Naive thymus-derived CD4-positive, alpha-beta T cell (primary cell): ENCODE results near the gene HDGFL3. TPM values are rescaled to one million over a fixed set of nuclear protein-coding genes. Genes with fewer than 3 reads are reported as not detected.
"Not testable (repeated sequence)": the region's sequence is repeated elsewhere in the genome, so short reads cannot be mapped to it uniquely, and the experiment has no call there.

Experiments
- ATAC-seq: fragments of 150-1000 bp; cut with Tn5 transposase; 2 replicates; pipeline ENCODE4 v1.10.0; 2021; ENCODE audit warnings: mild to moderate bottlenecking, moderate library complexity
- CTCF ChIA-PET: fragments of 350-600 bp; sonication (Branson Sonifier 250); formaldehyde crosslinking; loops from one replicate; lab custom pipeline; 2021; ENCODE audit warnings: antibody characterized with exemption; lab: Charles Lee
- POLR2A ChIA-PET: fragments of 350-600 bp; sonication (Branson Sonifier 250); formaldehyde crosslinking; loops from one replicate; lab custom pipeline; 2021; ENCODE audit warnings: antibody characterized with exemption, inconsistent platforms; lab: Charles Lee
- DNase-seq, 9 donors: peaks; one replicate each; pipeline versions ENCODE4 v3.0.0 to v3.0.0-alpha.2; 2020 to 2022; ENCODE audit warnings: mixed read lengths in 1 of 9
- H3K27ac ChIP-seq: one replicate; pipeline ENCODE4 v1.7.0; 2013; ENCODE audit warnings: mild to moderate bottlenecking, low read depth, low read length, moderate library complexity
- H3K27me3 ChIP-seq, 2 donors: one replicate each; pipeline ENCODE4 v1.7.0; 2013; ENCODE audit warnings: low read length in 2 of 2, mild to moderate bottlenecking in 2 of 2, moderate library complexity in 2 of 2; ENCODE audit not compliant: control insufficient read depth in 2 of 2, insufficient read depth in 2 of 2
- H3K36me3 ChIP-seq, 3 experiments: 1 replicate in 2 of 3; 2 replicates in 1 of 3; pipeline ENCODE4 v1.7.0; 2013; ENCODE audit warnings: low read length in 3 of 3, mild to moderate bottlenecking in 3 of 3, moderate library complexity in 1 of 3; ENCODE audit not compliant: insufficient read depth in 3 of 3, control insufficient read depth in 2 of 3
- H3K4me1 ChIP-seq, 2 donors: one replicate each; pipeline ENCODE4 v1.7.0; 2013; ENCODE audit warnings: low read length in 2 of 2, mild to moderate bottlenecking in 2 of 2, moderate library complexity in 1 of 2; ENCODE audit not compliant: control insufficient read depth in 2 of 2, insufficient read depth in 2 of 2
- H3K4me3 ChIP-seq: 2 replicates; pipeline ENCODE4 v1.7.0; 2013; ENCODE audit warnings: mild to moderate bottlenecking, low read length
- H3K9me3 ChIP-seq, 3 experiments: 1 replicate in 2 of 3; 2 replicates in 1 of 3; pipeline ENCODE4 v1.7.0; 2013; ENCODE audit warnings: low read length in 3 of 3; ENCODE audit not compliant: control insufficient read depth in 2 of 3
- H3K27ac Mint-ChIP-seq, 9 donors: one replicate each; pipeline ENCODE4 v1.8.0; 2020 to 2022; ENCODE audit warnings: mixed read lengths in 9 of 9, mild to moderate bottlenecking in 8 of 9, moderate library complexity in 5 of 9, inconsistent platforms in 2 of 9
- H3K27me3 Mint-ChIP-seq, 5 donors: one replicate each; pipeline ENCODE4 v1.8.0; 2021 to 2022; ENCODE audit warnings: mixed read lengths in 5 of 5, mild to moderate bottlenecking in 1 of 5
- H3K36me3 Mint-ChIP-seq, 5 donors: one replicate each; pipeline ENCODE4 v1.8.0; 2020 to 2022; ENCODE audit warnings: mixed read lengths in 5 of 5, mild to moderate bottlenecking in 3 of 5, inconsistent platforms in 1 of 5
- H3K4me1 Mint-ChIP-seq, 7 donors: one replicate each; pipeline ENCODE4 v1.8.0; 2020 to 2022; ENCODE audit warnings: mixed read lengths in 7 of 7, mild to moderate bottlenecking in 3 of 7, inconsistent platforms in 1 of 7
- H3K4me3 Mint-ChIP-seq, 10 donors: one replicate each; pipeline ENCODE4 v1.8.0; 2020 to 2022; ENCODE audit warnings: mild to moderate bottlenecking in 10 of 10, mixed read lengths in 10 of 10, moderate library complexity in 6 of 10, inconsistent platforms in 2 of 10
- H3K9me3 Mint-ChIP-seq, 11 donors: one replicate each; pipeline ENCODE4 v1.8.0; 2020 to 2022; ENCODE audit warnings: mixed read lengths in 11 of 11, mild to moderate bottlenecking in 4 of 11, inconsistent platforms in 1 of 11, moderate library complexity in 1 of 11
- intact Hi-C, 2 donors: fragments of 100-400 bp; cut with micrococcal nuclease; formaldehyde crosslinking; loops; one replicate each; pipeline ENCODE4 v1.15.1; 2023
- polyA plus RNA-seq, 2 donors: library from polyadenylated mRNA; unstranded; fragments of 300-500 nt; fragmentation: Illumina TruSeq; gene quantifications; one replicate each; pipeline ENCODE4 v1.2.3, GENCODE V29; 2021
- total RNA-seq, 6 experiments: library from RNA in 5 of 6; stranded (reverse) in 5 of 6; gene quantifications; 1 replicate in 5 of 6; 2 replicates in 1 of 6; pipeline ENCODE4 v1.2.3 and lab custom pipeline; 2021 to 2026

The HDGFL3 gene
- total and polyA plus RNA-seq, 7 experiments from 2014 or later, result 2.1 to 50.1 (median 3.6) TPM

DNA sequence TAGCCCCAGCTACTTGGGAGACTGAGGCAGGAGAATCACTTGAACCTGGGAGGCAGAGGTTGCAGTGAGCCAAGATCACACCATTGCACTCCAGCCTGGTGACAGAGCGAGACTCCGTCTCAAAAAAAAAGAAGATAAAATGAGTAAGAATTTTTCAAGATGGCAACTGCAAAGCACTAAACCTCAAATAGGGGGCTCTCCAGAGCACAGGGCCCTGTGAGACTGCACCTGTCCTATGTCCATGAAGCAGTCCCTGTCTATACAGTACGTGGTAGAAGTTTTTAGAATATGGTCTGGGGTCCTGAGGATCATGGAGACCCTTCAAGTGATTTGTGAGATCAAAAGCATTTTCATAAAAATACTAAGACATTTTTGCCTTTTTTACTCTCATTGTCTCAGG lies 122.2 kb downstream of the HDGFL3 start:
- POLR2A ChIA-PET, H3K27ac Mint-ChIP-seq, H3K36me3 Mint-ChIP-seq, H3K4me1 ChIP-seq, H3K4me3 ChIP-seq, H3K36me3 ChIP-seq, H3K9me3 ChIP-seq, H3K27ac ChIP-seq, CTCF ChIA-PET, DNase-seq, H3K27me3 ChIP-seq, H3K4me1 Mint-ChIP-seq, ATAC-seq, H3K9me3 Mint-ChIP-seq, intact Hi-C loops, H3K4me3 Mint-ChIP-seq: not testable (repeated sequence)
- H3K27me3 Mint-ChIP-seq, result peaks cover 0 to 37% (median 7%) of the 10 kb centered on the region in 5 donors

DNA sequence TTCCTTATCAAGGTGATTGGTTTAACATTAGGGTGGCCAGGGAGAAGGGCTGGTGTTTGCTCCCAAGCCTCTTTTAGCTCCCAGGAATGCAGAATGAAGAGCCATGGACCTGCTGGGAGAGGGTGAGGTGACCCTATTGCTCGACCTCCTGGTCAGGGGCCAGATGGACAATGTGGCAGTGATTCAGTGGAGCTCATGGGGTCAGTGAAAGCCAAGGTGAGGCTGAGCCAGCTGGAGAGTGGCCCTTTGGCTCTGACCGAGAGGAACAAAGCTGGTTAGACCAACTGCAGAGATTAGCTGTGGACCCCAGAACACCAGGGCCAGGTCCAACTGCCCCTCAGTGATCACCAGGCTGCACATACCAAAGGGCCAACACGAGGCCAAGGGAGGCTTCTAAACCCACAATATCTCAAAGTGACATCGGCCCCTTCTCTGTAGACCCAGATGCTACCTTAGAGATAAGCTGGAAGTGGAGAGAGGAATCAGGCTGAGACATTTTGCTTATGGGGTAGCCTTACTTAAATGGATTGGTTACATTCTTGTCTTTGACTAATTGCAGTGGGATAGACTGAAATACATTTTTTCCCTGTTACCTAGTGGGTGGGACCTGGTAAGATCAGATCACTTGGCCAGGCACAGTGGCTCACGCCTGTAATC lies 124.8 kb downstream of the HDGFL3 start:
- DNase-seq, result no peak
- Mint-ChIP-seq H3K27ac (no peak overlapping the region), H3K4me1 (peaks cover 0 to 3% (median 0%) of the 10 kb centered on the region in 7 donors), H3K27me3 (peaks cover 16 to 51% (median 24%) of the 10 kb centered on the region in 5 donors), H3K4me3 (no peak overlapping the region), H3K9me3 (peaks cover 0 to 3% (median 0%) of the 10 kb centered on the region in 11 donors), H3K36me3 (peaks cover 0 to 4% (median 0%) of the 10 kb centered on the region in 5 donors)
- intact Hi-C loops, result no loop called here
- ATAC-seq, result no peak
- Histone ChIP-seq H3K36me3 (no peaks in the 10 kb centered on the region), H3K27ac (no peak overlapping the region), H3K4me1 (no peaks in the 10 kb centered on the region), H3K4me3 (no peak overlapping the region), H3K9me3 (no peaks in the 10 kb centered on the region), H3K27me3 (no peaks in the 10 kb centered on the region)
- ChIA-PET CTCF (no interaction called here), POLR2A (no interaction called here)

DNA sequence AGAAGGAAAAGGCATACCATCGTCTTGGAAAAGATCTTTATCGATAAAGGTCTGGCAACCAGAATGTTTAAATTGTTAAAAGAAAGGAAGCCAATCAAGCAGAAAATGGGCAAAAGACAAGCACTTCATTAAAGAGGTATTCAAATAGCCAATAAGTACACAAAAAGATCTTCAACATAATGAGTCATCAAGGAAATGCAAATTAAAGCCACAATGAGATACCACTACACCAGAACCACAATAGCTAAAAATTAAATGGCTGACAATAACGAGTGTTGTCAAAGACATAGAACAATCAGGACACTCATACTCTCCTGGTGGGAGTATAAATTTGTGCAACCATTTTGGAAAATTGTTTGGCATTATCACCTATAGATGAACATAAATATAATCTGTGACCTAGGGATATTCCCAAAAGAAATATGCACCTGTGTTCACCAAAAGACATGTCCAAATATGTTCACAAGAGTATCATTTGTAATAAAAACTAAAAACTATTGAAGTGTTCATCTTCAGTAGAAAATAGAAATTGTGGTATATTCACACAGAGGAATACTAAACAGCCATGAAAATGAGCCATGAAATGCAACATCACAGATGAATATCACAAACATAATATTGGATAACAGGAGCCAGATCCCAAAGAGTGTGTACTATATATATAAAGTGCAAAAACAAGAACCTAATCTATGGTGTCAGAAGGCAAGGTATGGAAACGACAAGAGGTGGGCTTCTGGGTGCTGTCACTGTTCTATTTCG lies 126.2 kb downstream of the HDGFL3 start:
- no peaks in the 10 kb centered on the region for H3K27me3 ChIP-seq
- CTCF ChIA-PET, result no interaction called here
- H3K36me3 ChIP-seq, result no peaks in the 10 kb centered on the region
- H3K4me1 ChIP-seq, result no peaks in the 10 kb centered on the region
- Mint-ChIP-seq H3K9me3 (peaks cover 0 to 3% (median 0%) of the 10 kb centered on the region in 11 donors), H3K27ac (no peak overlapping the region), H3K4me3 (no peak overlapping the region), H3K27me3 (peaks cover 22 to 48% (median 31%) of the 10 kb centered on the region in 5 donors), H3K36me3 (peaks cover 0 to 4% (median 0%) of the 10 kb centered on the region in 5 donors), H3K4me1 (peaks cover 0 to 3% (median 0%) of the 10 kb centered on the region in 7 donors)
- intact Hi-C loops, result no loop called here
- no peak overlapping the region for H3K4me3 ChIP-seq
- no peaks in the 10 kb centered on the region for H3K9me3 ChIP-seq
- DNase-seq (no peak), ATAC-seq (no peak)
- H3K27ac ChIP-seq, result no peak overlapping the region
- POLR2A ChIA-PET, result no interaction called here

DNA sequence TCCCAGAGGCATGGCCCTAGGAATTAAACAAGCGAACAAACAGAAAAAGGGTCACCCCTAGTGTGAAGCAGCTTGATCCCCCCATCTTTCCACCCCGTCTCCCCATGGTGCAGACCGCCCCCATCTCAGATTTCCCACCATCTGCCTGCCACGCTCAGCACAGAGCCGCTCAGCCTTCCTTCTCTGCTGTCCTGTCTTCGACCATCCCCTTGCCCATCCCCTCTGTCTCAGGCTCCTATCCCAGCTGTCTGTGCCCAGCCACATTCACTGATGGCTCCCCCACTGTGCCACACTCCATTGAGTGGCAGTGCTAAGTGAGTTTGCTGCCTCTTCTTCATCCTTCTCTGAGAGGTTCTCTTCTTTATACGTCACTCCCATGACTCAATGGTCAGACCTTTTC lies 128.9 kb downstream of the HDGFL3 start:
- Histone ChIP-seq H3K9me3 (no peaks in the 10 kb centered on the region), H3K4me1 (no peaks in the 10 kb centered on the region), H3K4me3 (no peak overlapping the region), H3K27me3 (no peaks in the 10 kb centered on the region), H3K36me3 (no peaks in the 10 kb centered on the region), H3K27ac (no peak overlapping the region)
- intact Hi-C loops, result no loop called here
- Mint-ChIP-seq H3K9me3 (peaks cover 6 to 14% (median 10%) of the 10 kb centered on the region in 11 donors), H3K27ac (peak overlapping the region in 1 of 9 donors; percentile 70), H3K36me3 (peaks cover 5 to 10% (median 8%) of the 10 kb centered on the region in 5 donors), H3K4me3 (no peak overlapping the region), H3K27me3 (peaks cover 32 to 48% (median 42%) of the 10 kb centered on the region in 5 donors), H3K4me1 (peaks cover 0 to 3% (median 0%) of the 10 kb centered on the region in 7 donors)
- ATAC-seq (no peak), DNase-seq (no peak)
- CTCF ChIA-PET, result interaction anchor here (0.7 kb wide), 1 partner anchor 8 kb away, joined by 5 read pairs; no protein-coding TSS in a partner anchor
- POLR2A ChIA-PET, result no interaction called here

Other genes with a start within 250 kb of the HDGFL3 start
- 10 to 100 TPM; 14.2 to 27.7 (median 18.7) TPM for gene RAMAC, start 221.6 kb downstream of the HDGFL3 start, total RNA-seq
- gene RAMAC, start 221.6 kb downstream of the HDGFL3 start, polyA plus RNA-seq, result 10 to 100 TPM; 28.0 to 33.4 TPM
- 10 to 100 TPM; 12.1 to 47.2 (median 28.9) TPM for gene C15orf40, start 196.2 kb downstream of the HDGFL3 start, total RNA-seq
- 10 to 100 TPM; 46.1 to 82.3 TPM for gene C15orf40, start 196.2 kb downstream of the HDGFL3 start, polyA plus RNA-seq
- gene BTBD1, start 140.6 kb downstream of the HDGFL3 start, total RNA-seq, result 10 to 100 TPM; 35.0 to 57.6 (median 36.4) TPM
- 10 to 100 TPM; 39.9 to 45.1 TPM for gene BTBD1, start 140.6 kb downstream of the HDGFL3 start, polyA plus RNA-seq
- 10 to 100 TPM in 1 of 5 experiments, 1 to 10 TPM in 2, under 1 TPM in 2; 0.41 to 10.1 (median 1.3) TPM for gene TM6SF1, start 100.2 kb downstream of the HDGFL3 start, total RNA-seq
- under 1 TPM in 1 of 2 donors, not detected in 1; 0.33 TPM for gene TM6SF1, start 100.2 kb downstream of the HDGFL3 start, polyA plus RNA-seq
- not detected for gene BNC1, start 76.8 kb upstream of the HDGFL3 start, total RNA-seq
- not detected for gene BNC1, start 76.8 kb upstream of the HDGFL3 start, polyA plus RNA-seq
- not detected for gene SH3GL3, start 239.5 kb upstream of the HDGFL3 start, total RNA-seq
- gene SH3GL3, start 239.5 kb upstream of the HDGFL3 start, polyA plus RNA-seq, result not detected